Measurements from ENCODE around the gene SLC66A3. TPM values are rescaled to one million over a fixed set of nuclear protein-coding genes. Genes with fewer than 3 reads are reported as not detected.

The SLC66A3 gene
- total RNA-seq, 4 donors from 2014 or later, result 30.3 to 101 (median 39.7) TPM

DNA sequence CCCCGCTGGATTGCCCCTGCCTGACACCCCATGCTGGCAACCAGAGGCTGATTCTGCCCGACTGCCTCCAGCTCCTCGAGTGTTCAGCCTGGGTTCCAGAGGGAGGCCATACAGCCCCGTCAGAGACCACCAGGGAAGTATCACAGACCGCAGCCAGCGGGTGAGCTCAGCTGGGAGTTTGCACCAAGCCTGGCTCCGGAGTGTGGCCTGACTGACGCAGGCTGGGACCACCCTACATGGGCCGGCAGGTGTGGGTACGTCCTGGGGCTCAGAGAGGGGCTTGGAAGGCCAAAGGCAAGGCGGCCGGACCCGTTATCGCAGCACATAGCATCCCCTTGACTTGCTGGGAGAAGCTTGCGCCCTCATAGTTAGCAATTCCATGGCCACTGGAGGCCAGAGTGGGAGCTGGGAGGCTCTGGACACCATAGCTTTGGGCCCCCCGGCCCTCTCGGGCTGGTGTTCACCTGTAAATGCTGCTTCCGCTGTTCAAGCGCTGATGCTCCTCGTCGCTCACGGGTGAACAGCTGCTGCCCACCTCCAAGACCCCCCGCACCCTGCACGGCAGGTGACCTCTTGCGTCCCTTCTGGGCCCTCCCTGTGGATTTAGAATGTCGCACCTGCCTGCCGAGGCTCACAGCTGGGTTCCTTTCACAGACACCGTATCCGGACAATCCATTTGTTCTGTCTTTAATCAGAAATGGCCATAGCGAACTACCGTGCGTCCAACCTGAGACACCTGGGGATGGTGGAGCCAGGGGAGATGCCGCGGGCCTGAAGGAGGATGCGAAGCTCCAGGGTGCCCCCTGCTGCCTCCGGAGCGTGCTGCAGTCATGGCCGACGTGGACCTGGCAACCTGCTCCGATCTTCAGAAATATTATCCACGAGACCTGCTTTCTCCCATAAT is 31.2 kb upstream of the SLC66A3 start:
- Histone ChIP-seq H3K27ac (no peak overlapping the region), H3K27me3 (no peaks in the 10 kb centered on the region), H3K9me3 (no peaks in the 10 kb centered on the region), H3K36me3 (no peaks in the 10 kb centered on the region), H3K4me3 (no peak overlapping the region), H3K4me1 (peaks cover 7% of the 10 kb centered on the region)
- DNase-seq (ENCODE audit: low spot score in 2 of 2), result no peak
- TF ChIP-seq, protein P1, sequence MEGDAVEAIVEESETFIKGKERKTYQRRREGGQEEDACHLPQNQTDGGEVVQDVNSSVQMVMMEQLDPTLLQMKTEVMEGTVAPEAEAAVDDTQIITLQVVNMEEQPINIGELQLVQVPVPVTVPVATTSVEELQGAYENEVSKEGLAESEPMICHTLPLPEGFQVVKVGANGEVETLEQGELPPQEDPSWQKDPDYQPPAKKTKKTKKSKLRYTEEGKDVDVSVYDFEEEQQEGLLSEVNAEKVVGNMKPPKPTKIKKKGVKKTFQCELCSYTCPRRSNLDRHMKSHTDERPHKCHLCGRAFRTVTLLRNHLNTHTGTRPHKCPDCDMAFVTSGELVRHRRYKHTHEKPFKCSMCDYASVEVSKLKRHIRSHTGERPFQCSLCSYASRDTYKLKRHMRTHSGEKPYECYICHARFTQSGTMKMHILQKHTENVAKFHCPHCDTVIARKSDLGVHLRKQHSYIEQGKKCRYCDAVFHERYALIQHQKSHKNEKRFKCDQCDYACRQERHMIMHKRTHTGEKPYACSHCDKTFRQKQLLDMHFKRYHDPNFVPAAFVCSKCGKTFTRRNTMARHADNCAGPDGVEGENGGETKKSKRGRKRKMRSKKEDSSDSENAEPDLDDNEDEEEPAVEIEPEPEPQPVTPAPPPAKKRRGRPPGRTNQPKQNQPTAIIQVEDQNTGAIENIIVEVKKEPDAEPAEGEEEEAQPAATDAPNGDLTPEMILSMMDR (IDR thresholded peaks at IDR 0.05), result peak in 1 of 2 donors; percentile 64
- TF ChIP-seq EP300 (IDR thresholded peaks at IDR 0.05) (no peak), POLR2A (IDR thresholded peaks at IDR 0.05) (no peak), POLR2AphosphoS5 (IDR thresholded peaks at IDR 0.05) (no peak)
- WGBS, result 49% methylated on average over 26 of the region's 41 CpGs

GRCh38 chr2:11124760-11125068 is 30.6 kb upstream of the SLC66A3 start:
- Histone ChIP-seq H3K9me3 (no peaks in the 10 kb centered on the region), H3K27me3 (no peaks in the 10 kb centered on the region), H3K4me3 (no peak overlapping the region), H3K4me1 (peaks cover 12% of the 10 kb centered on the region), H3K36me3 (no peaks in the 10 kb centered on the region), H3K27ac (no peak overlapping the region)
- DNase-seq (ENCODE audit: low spot score in 2 of 2), result no peak
- TF ChIP-seq, protein P1 (IDR thresholded peaks at IDR 0.05), result no peak
- TF ChIP-seq EP300 (IDR thresholded peaks at IDR 0.05) (no peak), POLR2A (IDR thresholded peaks at IDR 0.05) (no peak), POLR2AphosphoS5 (IDR thresholded peaks at IDR 0.05) (no peak)
- 62% methylated on average over 3 of the region's 3 CpGs for WGBS

DNA sequence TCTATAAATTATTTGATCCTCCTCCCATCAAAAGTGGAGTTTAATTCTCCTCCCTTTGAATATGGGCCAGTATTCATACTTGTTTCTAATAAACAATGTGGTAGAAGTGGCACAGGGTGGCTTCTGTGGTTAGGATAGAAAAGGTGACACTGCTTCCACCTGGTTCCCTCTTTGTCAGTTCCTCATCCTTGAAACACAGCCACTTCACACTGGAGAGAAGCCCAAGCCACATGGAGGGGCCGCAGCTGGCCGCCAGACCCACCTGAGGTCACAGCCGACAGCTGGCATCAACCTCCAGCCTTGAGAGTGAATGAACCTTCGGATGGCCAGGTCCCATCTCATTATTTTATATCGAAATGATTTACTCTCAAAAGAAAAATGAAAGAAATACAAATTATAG is 27.5 kb upstream of the SLC66A3 start:
- H3K36me3 ChIP-seq, result no peaks in the 10 kb centered on the region
- no peaks in the 10 kb centered on the region for H3K9me3 ChIP-seq
- no peak for TF ChIP-seq POLR2A (IDR thresholded peaks at IDR 0.05)
- TF ChIP-seq POLR2AphosphoS5 (IDR thresholded peaks at IDR 0.05), result no peak
- TF ChIP-seq EP300 (IDR thresholded peaks at IDR 0.05), result no peak
- TF ChIP-seq, protein P1 (IDR thresholded peaks at IDR 0.05), result no peak
- no peak for DNase-seq (ENCODE audit: low spot score in 2 of 2)
- no peak overlapping the region for H3K27ac ChIP-seq
- H3K4me3 ChIP-seq, result no peak overlapping the region
- H3K4me1 ChIP-seq, result peaks cover 23% of the 10 kb centered on the region
- no peaks in the 10 kb centered on the region for H3K27me3 ChIP-seq
- WGBS, result 42% methylated on average over 5 of the region's 5 CpGs

DNA sequence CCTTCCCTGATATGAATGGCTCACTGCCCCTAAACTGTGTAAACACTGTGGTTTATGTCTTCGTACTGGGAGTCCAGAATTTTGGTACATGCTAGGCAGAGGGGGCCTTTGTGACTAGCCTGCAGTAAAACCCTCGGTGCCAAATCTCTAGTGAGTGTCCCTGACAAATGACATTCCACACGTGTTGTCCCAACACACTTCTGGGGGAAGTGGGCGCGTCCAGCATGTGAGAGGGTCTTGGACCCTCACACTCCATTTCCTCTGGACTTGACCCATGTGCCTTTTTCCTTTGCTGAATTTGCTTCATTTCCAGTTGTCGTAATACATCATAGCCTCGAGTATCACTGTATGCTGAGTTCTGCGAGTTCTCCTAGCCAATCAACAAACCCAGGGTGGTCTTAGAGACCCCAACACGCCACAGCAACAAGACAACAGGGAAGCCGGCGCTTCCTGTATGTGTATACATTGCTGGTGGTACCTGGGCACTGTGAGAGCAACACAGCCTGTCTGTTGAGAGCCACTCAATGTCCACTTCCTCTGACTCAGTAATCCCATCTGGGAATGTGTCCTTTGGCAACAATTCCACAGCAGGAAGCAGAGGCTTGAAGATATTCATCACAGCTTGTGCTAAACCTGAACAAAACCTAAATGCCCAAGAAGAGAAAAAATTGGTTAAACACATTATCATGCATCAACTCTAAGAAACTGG is 26.9 kb upstream of the SLC66A3 start:
- Histone ChIP-seq H3K36me3 (no peaks in the 10 kb centered on the region), H3K4me3 (no peak overlapping the region), H3K27ac (no peak overlapping the region), H3K27me3 (no peaks in the 10 kb centered on the region), H3K4me1 (peaks cover 29% of the 10 kb centered on the region), H3K9me3 (no peaks in the 10 kb centered on the region)
- TF ChIP-seq, protein P1 (IDR thresholded peaks at IDR 0.05), result no peak
- WGBS, result 65% methylated on average over 10 of the region's 11 CpGs
- no peak for DNase-seq (ENCODE audit: low spot score in 2 of 2)
